Umbilical cord (tissue), 2 donors: Measurements from ENCODE around the gene TMEM106C. TPM values are rescaled to one million over a fixed set of nuclear protein-coding genes. Genes with fewer than 3 reads are reported as not detected.

Experiments
- DNase-seq: peaks from one replicate; pipeline ENCODE4 v3.0.0-alpha.2; 2015; ENCODE audit warnings: low spot score
- total RNA-seq: library from RNA; depleted of rRNA; stranded (reverse); fragments of >200 nt; gene quantifications from one replicate; pipeline ENCODE4 v1.2.3, GENCODE V29; 2014; ENCODE audit warnings: low replicate concordance; ENCODE audit not compliant: insufficient read depth

The TMEM106C gene
- total RNA-seq, 1 donor from 2014 or later = 35.6 TPM

GRCh38 chr12:47995981-47996401, 32.6 kb downstream of the TMEM106C start:
- peak; percentile 90 for DNase-seq

DNA sequence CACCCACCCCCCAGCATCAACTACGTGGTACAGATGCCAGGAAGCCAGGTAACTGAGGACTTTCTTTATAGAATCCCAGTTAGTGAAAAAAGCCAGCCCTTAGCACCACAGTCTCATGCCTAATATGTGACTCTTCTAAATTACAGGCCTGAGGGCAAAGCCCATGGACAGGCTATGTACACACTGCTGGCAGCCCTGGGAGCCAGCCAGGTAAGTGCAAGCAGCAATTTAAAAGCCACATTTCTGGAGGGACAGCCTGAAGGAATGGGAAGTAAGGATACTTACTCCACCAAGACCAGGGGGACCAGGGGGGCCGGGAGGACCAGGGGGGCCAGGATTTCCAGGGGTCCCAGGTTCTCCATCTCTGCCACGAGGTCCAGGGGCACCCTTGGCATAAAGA, 33.9 kb downstream of the TMEM106C start:
- no peak for DNase-seq

GRCh38 chr12:47999816-48000215, 36.4 kb downstream of the TMEM106C start:
- no peak for DNase-seq

DNA sequence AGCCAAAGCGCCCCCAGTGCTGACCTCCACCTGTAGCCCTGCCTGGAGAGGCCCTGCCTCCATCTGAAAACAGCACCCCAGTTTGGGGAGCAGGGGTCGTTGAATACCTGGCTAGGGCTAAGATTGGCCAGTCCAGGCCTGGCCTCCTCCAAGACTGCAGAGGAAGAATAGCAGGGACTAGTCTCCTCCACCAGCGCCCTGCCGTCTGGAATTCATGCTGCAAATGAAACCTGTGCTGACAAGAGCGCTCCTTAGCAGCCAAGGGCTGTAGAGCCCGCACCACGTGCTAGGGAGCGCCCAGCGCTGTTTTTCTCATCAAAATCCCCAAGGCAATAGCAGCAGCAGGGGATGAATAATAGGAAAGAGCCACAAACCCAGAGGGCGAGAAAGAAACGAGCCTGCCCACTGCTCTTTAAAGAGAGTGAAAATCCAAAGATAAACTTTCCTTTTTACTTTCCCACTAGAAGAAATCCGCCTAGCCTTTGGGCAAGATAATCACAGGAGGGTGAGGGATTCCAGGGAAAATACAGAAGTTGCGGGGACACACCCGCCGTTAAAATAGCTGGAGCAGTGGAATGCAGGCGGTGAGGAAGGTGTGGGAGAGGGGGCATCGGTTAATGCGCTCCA, 37.6 kb downstream of the TMEM106C start:
- DNase-seq = peak; percentile 87

DNA sequence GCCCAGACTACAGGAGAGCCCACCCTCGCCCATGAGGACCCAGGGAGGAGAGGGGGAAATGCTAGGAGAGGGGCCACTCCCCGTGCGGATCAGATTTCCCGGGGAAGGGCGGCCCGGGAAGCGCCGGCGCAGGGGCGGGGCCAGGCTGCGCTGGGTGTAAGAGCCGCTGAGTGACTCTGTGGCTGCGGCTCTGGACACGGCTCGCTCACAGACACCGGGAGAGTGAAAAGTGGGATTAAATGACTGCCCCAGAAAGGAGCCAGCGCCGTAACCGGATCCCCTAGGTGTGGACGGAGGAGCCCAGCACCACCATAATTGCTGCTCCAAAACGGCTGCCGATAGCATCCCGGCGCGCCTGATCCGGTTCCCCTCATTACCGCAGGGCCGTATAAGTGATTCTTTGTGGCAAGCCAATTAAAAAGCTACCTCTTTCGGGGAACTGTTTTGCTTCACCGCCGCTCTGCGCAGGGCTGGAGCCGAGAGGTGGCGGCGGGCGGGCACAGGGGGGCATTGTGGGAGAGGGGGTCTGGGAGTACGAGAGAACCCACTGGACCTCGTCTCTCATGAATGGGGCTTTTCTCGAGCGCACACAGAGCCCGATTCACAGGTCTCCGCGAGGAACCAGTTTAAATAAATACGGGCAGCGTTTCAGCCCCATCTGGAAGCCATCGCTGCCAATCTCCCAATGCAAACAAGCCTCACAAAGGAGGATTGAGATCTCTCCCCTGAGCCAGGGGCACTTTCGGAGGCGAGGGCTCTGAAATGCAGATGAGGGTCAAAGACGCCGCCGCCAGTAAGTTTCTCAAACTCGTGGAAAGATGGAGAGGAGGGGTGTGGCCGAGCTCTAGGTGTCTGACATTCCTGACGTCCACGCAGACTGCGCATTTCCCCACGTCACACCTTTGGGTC, 38.4 kb downstream of the TMEM106C start:
- peak; percentile 87 for DNase-seq

- no peak for DNase-seq
These were observed 39.0 kb downstream of the TMEM106C start for GRCh38 chr12:48002414-48002730.

GRCh38 chr12:48002773-48003218, 39.4 kb downstream of the TMEM106C start:
- DNase-seq = peak; percentile 68

GRCh38 chr12:48003226-48004052, 40.0 kb downstream of the TMEM106C start:
- DNase-seq = no peak

GRCh38 chr12:48004053-48004941, 40.9 kb downstream of the TMEM106C start, which contains the start of gene COL2A1:
Gene COL2A1 (minus strand): TSS chr12:48004476. CDS start chr12:48004321, 155 bp downstream.
- peak; percentile 38 for DNase-seq

DNA sequence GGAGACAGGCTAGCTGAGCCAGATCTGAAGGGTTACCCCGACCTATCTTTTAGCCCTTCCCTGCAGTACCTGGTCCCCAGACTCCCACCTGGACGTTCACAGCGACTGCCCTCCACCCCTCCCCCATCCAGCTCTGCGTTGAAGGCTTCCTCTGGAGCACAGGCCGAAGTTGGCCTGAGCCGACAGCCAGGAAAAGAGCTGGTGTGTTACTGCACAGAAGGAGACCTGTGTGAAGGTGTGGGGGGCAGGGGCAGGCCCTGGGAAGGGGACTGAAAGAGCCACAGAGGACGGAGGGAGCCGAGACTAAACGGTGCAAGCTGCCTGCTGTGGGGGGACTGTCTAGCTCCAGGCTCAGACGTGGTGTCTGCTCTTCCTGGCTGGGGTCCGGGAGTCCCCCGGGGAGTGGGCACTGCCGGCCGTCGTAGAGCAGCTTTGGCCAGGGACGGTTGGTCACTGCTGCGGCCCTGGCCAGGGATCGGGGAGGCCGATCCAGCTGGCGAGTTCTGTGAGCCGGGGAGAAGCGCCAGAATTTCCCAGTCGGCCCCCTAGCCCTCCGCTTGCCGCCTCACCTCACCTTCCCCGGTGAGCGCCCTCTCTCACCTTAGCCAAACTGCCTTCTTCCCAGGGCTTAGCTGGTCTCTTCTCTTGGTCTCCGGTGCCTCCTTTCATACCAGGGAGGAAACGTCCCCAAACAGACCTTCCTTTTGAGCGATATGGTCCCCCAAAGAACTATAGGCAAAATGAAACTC, 41.8 kb downstream of the TMEM106C start:
- DNase-seq = no peak

- no peak for DNase-seq
These were observed 42.3 kb downstream of the TMEM106C start for GRCh38 chr12:48005750-48006021.

GRCh38 chr12:48007206-48007605, 43.8 kb downstream of the TMEM106C start:
- DNase-seq = no peak

DNA sequence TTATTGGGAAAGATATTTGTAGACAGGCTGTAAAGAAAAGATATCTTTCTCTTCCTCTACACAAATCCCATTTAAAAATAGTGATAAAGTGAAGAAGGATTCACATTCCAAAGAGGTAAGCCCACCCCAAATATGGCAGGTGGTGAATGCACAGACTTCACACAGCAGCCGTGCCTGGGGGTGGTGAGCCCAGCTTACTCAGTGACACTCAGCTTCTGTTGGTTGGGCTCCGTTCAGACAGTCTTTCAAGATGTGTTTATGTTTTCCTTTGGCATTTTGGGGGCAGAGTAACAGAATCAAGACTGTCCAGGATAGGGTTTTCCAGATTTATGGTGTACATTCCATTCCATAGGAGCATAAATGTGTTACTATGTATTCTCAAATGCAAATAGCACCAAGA, 45.0 kb downstream of the TMEM106C start:
- DNase-seq = no peak

DNA sequence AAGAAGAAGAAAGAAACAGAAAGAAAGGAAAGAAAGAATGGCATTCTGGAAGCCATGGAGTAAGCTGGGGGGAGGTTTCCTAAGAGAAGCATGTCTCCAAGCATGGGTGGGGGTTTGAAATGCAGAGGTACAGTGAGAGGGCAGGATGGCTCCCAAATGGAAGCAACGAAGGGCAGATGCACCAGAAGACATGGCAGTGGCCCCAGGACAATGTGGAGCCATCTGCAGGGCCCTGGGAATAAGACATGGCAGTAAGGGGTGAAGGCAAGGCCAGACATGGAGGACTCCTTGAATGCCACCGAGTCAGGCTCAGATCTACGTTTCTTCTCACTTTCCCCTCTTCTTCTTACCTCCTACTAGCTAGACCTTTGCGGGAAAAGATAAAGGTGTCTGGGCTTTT, 45.6 kb downstream of the TMEM106C start:
- no peak for DNase-seq

DNA sequence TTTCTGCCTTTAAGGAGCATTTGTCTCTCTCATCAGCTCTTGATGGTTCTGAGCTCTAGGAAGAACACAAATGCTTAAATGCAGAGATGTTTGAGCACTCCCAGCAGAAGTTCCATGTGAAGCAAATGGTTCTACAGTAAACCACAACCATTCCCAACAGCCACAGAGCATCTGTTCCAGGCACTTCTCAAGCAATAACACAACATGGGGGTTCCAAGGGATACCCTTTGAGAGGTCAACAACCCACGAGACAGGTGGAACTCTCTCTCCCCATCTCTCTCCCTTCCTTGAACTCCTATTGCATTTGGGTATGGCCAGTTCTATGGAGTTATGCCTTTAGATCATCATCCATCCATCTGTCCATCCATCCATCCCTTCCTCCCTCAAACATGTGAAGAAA, 46.1 kb downstream of the TMEM106C start:
- no peak for DNase-seq

DNA sequence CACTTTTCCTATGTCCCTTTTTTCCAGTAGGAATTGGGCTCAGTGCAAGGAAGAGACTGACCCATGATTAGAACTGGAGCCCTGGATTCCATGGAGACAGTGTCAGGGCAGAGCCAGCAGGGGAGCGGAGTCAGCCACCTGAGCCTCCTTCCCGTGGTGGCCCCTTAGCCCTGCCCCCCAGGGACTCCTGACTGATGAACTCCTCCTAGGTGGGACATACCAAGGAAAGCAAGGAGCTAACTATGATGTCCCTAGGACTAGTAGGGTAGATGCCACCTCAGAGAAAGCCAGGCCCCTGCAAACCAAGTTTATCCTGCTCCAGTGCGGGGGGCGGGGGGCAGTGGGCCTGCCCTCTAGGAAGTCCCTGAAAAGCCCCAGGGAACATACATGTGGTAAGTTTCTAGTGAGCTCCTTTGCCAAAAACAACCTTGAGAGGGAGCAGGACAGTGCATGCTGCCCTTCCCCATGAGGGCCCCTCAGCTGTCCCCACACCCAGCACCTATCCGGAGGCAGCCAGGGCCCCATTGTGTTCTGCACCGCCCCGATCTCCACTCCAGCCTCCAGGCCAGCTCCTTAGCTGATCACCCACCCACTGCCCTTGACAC, 47.1 kb downstream of the TMEM106C start:
- no peak for DNase-seq

DNA sequence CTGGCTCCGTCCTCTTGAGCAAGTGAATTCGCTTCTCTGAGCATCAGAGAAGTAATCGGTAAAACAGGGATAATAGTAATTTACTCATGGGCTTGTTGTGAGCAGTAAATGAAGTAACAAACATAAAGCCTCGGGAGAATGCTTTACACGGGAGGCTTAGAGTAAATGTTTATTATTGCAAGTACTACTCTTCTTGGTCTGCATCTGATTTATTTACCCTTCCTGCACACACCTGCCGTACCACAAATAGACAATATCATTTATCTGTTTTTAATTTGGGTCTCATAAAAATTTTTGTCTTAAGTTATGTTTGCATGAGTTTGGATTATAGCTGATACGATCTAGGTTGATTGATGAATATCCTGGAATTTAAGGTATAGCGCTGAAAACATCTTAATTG, 48.7 kb downstream of the TMEM106C start:
- DNase-seq = no peak

GRCh38 chr12:48013287-48013686, 49.9 kb downstream of the TMEM106C start:
- DNase-seq = no peak

DNA sequence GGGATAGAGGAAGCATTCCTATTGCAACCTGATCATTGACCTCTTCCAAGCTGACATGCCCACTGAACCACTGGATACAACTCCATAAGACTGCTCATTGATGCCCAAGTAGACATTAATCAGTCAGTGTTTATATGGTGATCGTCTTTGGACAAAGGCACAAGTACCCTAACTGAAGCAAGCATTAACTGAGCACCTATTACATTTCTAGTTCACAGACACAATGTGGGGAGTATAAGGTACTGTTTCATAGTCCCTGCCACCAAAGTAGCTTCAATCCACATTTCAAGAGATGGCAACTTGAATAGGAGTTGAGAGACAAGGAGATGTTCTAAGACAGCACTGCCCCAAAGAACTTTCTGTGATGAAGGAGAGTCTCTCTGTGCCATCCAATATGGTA, 51.7 kb downstream of the TMEM106C start:
- no peak for DNase-seq

GRCh38 chr12:48015954-48016353, 52.6 kb downstream of the TMEM106C start:
- DNase-seq = no peak
